PC-3 (cell line): ENCODE results near the gene SLC1A7.

Source experiments
- EZH2 ChIP-seq: fragments of 300-600 bp; sonication (generic); IDR thresholded peaks from one replicate; pipeline ENCODE4 v1.6.1; 2017; ENCODE audit warnings: antibody characterized with exemption, mild to moderate bottlenecking, low read length; ENCODE audit not compliant: unreplicated experiment
- TF ChIP-seq, protein P1 (sequence below): fragments of 300-600 bp; sonication (generic); conservative IDR thresholded peaks from 2 replicates; pipeline ENCODE4 v1.5.1; 2017; ENCODE audit warnings: antibody characterized with exemption, low read depth, mild to moderate bottlenecking, low read length

DNA sequence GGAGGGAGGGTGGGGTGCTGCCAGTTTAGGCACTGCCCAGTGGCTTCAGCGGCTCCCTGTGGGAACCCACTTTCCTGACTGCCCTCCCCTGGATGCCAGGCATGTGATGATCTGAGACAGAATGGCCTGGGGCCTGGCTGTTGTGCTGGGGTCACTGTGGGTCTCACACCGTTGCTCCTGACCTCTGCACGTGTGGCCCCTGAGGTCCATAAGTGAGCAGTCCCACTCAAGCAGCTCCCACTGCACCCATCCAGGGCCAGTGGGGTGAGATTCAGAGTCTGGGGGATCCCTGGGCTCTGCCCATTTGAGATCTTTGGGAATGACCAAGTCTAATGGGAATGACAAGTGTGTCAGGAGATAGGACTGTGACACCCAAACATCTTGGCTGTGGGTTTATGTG, 62.4 kb downstream of the SLC1A7 start:
- TF ChIP-seq, protein P1, sequence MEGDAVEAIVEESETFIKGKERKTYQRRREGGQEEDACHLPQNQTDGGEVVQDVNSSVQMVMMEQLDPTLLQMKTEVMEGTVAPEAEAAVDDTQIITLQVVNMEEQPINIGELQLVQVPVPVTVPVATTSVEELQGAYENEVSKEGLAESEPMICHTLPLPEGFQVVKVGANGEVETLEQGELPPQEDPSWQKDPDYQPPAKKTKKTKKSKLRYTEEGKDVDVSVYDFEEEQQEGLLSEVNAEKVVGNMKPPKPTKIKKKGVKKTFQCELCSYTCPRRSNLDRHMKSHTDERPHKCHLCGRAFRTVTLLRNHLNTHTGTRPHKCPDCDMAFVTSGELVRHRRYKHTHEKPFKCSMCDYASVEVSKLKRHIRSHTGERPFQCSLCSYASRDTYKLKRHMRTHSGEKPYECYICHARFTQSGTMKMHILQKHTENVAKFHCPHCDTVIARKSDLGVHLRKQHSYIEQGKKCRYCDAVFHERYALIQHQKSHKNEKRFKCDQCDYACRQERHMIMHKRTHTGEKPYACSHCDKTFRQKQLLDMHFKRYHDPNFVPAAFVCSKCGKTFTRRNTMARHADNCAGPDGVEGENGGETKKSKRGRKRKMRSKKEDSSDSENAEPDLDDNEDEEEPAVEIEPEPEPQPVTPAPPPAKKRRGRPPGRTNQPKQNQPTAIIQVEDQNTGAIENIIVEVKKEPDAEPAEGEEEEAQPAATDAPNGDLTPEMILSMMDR, result no peak
- no peak for TF ChIP-seq EZH2
